ENCODE data around the gene EMP1.

GRCh38 chr12:13252616-13253015 lies 56.1 kb downstream of the EMP1 start:
- TF ChIP-seq CTCF (IDR thresholded peaks at IDR 0.05) = no peak
- TF ChIP-seq SIN3A (IDR thresholded peaks at IDR 0.05; ENCODE audit: borderline replicate concordance, insufficient read depth, low read depth, low read length) = no peak
- no peak for TF ChIP-seq TCF7L2 (IDR thresholded peaks at IDR 0.05; ENCODE audit: low read depth, low read length)
- TF ChIP-seq POLR2AphosphoS5 (IDR thresholded peaks at IDR 0.05; ENCODE audit: low read depth, low read length) = no peak
- TF ChIP-seq REST (IDR thresholded peaks at IDR 0.05; ENCODE audit: insufficient read depth in 1 of 2, low read depth in 2 of 2, low read length in 1 of 2) = no peak
